ENCODE results near the gene HCFC2.
"Not testable (repeated sequence)": the region's sequence is repeated elsewhere in the genome, so short reads cannot be mapped to it uniquely, and the experiment has no call there.

Gene HCFC2

GRCh38 chr12:104064031-104064841 is at the start of gene HCFC2:
Gene HCFC2, plus strand, starts transcription at chr12:104064531. Its CDS starts 30 bp downstream, at chr12:104064561.
- DNase-seq = peak; percentile 87

- not testable (repeated sequence) for DNase-seq
These were observed 42.5 kb upstream of the HCFC2 start for GRCh38 chr12:104021862-104022261.

- DNase-seq = no peak
These were observed 41.5 kb upstream of the HCFC2 start for GRCh38 chr12:104022786-104023185.

- DNase-seq = no peak
These were observed 40.6 kb upstream of the HCFC2 start for GRCh38 chr12:104023710-104024109.

GRCh38 chr12:104024348-104024747 is 40.0 kb upstream of the HCFC2 start:
- DNase-seq = no peak

- DNase-seq = no peak
These were observed 38.6 kb upstream of the HCFC2 start for GRCh38 chr12:104025771-104026170.

GRCh38 chr12:104026841-104027599 is 37.3 kb upstream of the HCFC2 start:
- no peak for DNase-seq

- not testable (repeated sequence) for DNase-seq
These were observed 33.7 kb upstream of the HCFC2 start for GRCh38 chr12:104030596-104030995.

GRCh38 chr12:104036143-104036542 is 28.2 kb upstream of the HCFC2 start:
- not testable (repeated sequence) for DNase-seq

GRCh38 chr12:104039769-104040168 is 24.6 kb upstream of the HCFC2 start:
- not testable (repeated sequence) for DNase-seq

- DNase-seq = no peak
These were observed 21.8 kb upstream of the HCFC2 start for GRCh38 chr12:104042580-104042979.

GRCh38 chr12:104044158-104044557 is 20.2 kb upstream of the HCFC2 start:
- DNase-seq = no peak

GRCh38 chr12:104046306-104046705 is 18.0 kb upstream of the HCFC2 start:
- no peak for DNase-seq

GRCh38 chr12:104048162-104048561 is 16.2 kb upstream of the HCFC2 start:
- DNase-seq = no peak

- no peak for DNase-seq
These were observed 15.5 kb upstream of the HCFC2 start for GRCh38 chr12:104048811-104049210.

- no peak for DNase-seq
These were observed 14.9 kb upstream of the HCFC2 start for GRCh38 chr12:104049278-104049902.

- DNase-seq = no peak
These were observed 14.4 kb upstream of the HCFC2 start, which contains the start of gene GLT8D2 for GRCh38 chr12:104049903-104050356. Gene GLT8D2, minus strand, starts transcription at chr12:104050187. Its CDS starts 30,539 bp downstream, at chr12:104019648.

GRCh38 chr12:104050436-104050835 is 13.9 kb upstream of the HCFC2 start:
- DNase-seq = no peak

GRCh38 chr12:104054681-104055346 is 9.5 kb upstream of the HCFC2 start:
- no peak for DNase-seq

GRCh38 chr12:104055686-104056388 is 8.5 kb upstream of the HCFC2 start:
- DNase-seq = no peak

- no peak for DNase-seq
These were observed 7.8 kb upstream of the HCFC2 start for GRCh38 chr12:104056419-104056972.

- peak; percentile 28 for DNase-seq
These were observed 6.5 kb upstream of the HCFC2 start for GRCh38 chr12:104057771-104058197.

Measured in CD4-positive, alpha-beta T cell treated with Interleukin-21 for 1 hour (primary cell).